ENCODE measurements around the gene RNF182.
"Not testable (repeated sequence)": the region's sequence is repeated elsewhere in the genome, so short reads cannot be mapped to it uniquely, and the experiment has no call there.

RNF182 gene

DNA sequence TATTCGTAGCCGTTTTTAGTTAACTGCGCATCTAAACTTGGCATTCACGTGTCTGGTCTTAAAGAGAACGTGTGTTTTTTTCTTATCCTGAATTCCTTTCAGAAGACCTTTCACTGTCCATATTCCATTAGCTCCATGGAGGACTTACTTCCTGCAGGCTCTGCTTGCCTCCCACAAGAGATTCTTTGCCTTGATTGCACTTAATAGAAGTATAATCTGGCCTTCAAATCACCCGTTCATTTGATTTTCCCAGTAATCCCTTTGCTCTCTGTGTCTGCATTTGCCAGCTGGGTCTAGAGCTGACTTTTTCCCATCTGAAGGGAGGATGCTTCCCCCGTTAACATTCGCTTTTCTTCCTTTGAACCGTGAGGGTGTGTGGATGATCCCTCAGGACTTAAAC, 79.5 kb downstream of the RNF182 start:
- no peak for DNase-seq

DNA sequence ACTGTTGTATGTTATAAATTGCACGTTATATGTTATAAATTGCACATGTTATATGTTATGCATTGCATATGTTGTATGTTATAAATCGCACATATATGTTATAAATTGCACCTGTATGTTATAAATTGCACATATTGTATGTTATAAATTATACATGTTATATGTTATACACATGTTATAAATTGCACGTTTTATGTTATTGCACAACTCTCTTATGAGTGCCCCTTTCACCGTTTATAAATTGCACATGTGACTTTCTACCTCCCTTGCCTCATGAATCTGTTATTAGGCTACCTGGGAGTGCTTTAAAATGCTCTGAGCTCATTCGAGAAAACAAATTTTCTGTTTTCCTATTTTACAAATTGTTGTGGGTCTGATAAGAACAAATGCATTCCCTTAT, 84.1 kb downstream of the RNF182 start:
- no peak for DNase-seq

- DNase-seq, result no peak
These were observed 84.7 kb downstream of the RNF182 start for GRCh38 chr6:14009431-14009830.

- no peak for DNase-seq
These were observed 85.5 kb downstream of the RNF182 start for GRCh38 chr6:14010275-14010674.

- no peak for DNase-seq
These were observed 87.7 kb downstream of the RNF182 start for GRCh38 chr6:14012313-14013030.

- no peak for DNase-seq
These were observed 91.2 kb downstream of the RNF182 start for GRCh38 chr6:14015964-14016363.

DNA sequence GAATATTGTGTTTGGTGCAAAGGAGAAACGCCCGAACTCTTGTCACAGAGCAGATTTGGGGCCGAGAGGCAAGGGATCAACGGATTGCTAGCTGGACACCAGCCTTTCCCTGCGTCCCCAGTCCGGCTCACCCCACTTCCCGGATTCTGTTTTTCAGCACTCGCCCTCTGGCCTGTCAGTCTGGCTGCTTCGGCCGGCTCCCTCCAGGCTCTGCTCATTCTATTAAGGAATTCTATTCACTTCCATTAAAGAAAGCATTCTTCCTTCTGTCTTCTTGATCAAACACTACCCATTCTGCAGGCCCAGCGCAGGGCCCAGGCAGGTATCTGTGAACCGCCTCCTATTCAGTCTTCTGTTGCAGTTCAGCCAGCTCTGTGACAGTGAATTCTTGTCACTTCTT, 91.7 kb downstream of the RNF182 start:
- DNase-seq, result no peak

GRCh38 chr6:14016935-14017625, 92.3 kb downstream of the RNF182 start:
- DNase-seq, result no peak

DNA sequence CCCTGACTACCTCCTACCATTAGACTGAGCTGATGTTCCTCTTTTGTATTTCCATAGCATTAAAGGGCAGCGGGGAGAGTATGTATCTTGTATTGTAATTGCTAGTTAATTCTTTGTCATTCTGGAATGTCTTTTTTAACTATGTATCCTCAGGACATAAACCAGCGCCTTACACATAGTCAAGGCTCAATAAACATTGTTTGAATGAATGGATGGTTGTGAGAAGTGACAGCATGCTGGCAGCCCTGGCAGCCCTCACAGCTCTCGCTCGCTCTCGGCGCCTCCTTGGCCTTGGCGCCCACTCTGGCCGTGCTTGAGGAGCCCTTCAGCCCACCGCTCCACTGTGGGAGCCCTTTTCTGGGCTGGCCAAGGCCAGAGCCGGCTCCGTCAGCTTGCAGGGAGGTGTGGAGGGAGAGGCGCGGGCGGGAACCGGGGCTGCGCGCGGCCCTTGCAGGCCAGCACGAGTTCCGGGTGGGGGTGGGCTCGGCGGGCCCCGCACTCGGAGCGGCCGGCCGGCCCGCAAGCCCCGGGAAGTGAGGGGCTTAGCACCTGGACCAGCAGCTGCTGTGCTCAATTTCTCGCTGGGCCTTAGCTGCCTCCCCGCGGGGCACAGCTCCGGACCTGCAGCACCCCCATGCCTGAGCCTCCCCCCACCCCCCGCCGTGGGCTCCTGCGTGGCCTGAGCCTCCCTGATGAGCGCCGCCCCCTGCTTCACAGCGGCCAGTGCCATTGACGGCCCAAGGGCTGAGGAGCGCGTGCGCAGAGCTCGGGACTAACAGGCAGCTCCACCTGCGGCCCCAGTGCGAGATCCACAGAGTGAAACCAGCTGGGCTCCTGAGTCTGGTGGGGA, 93.1 kb downstream of the RNF182 start:
- no peak for DNase-seq

DNA sequence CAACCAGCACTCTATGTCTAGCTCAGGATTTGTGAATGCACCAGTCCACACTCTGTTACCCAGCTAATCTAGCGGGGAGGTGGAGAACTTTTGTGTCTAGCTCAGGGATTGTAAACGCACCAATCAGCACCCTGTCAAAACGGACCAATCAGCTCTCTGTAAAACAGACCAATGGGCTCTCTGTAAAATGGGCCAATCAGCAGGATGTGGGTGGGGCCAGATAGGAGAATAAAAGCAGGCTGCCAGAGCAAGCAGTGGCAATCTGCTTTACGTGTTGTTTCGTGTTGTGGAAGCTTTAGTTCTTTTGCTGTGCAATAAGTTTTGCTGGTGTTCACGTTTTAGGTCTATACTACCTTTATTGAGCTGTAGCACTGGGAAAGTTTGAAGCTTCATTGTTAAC, 93.8 kb downstream of the RNF182 start:
- not testable (repeated sequence) for DNase-seq

DNA sequence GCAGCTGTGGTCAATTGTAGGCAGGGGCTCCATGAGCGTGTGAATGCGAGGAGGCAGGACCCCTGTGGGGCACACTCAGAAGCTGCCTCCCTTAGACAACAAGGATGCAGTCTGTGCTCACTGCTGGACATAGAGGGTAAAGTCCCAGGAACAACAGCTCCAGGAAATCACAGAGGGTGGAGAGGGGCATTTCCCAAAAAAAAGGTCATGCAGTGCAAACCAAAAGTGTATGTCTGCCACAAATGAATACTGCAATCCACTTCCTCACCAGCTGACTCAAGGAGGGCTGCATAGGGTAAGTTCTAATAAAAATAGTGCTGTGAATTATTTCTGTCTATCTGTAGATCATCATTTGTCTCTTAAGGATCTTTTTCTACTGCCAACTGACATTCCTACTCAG, 95.8 kb downstream of the RNF182 start:
- no peak for DNase-seq

GRCh38 chr6:14021449-14021848, 96.7 kb downstream of the RNF182 start:
- no peak for DNase-seq

DNA sequence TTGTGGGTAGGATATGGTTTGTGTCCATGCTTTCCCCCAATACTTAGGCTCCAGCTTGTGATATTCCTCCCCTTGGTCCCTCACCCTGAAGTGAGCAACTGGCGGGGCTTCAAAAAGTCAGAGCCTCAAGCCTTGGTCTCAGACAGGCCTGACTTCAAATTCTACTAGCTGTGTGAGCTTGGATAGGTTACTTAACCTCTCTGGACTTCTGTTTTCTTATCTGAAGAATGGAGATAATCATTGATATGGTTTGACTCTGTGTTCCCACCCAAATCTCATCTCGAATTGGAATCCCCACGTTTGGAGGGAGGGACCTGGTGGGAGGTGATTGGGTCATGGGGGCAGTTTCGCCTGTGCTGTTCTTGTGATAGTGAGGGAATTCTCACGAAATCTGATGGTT, 97.9 kb downstream of the RNF182 start:
- no peak for DNase-seq

- no peak for DNase-seq
These were observed 99.1 kb downstream of the RNF182 start for GRCh38 chr6:14023855-14024254.

- no peak for DNase-seq
These were observed 100.4 kb downstream of the RNF182 start for GRCh38 chr6:14025160-14025559.

- DNase-seq, result peak; percentile 83
These were observed 102.2 kb downstream of the RNF182 start for GRCh38 chr6:14026831-14027539.

DNA sequence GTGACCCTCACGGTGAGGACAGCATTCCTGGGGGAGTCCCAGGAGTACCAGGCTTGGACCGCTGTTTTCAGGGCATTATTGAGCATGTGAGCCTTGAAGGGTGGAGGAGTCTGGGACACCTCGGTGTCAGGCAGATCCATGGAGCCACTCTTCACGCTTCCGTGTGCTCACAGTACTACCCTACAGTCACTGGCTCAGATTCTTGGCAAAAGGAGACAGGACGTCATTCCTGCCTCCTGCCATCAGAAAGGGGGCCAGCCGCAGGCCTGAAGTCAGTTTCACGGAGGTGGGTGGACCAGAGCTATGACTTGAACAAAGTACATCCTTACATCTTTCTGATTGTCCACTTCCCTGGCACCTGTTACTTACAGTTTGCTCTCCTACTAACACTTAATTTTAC, 103.9 kb downstream of the RNF182 start:
- no peak for DNase-seq

DNA sequence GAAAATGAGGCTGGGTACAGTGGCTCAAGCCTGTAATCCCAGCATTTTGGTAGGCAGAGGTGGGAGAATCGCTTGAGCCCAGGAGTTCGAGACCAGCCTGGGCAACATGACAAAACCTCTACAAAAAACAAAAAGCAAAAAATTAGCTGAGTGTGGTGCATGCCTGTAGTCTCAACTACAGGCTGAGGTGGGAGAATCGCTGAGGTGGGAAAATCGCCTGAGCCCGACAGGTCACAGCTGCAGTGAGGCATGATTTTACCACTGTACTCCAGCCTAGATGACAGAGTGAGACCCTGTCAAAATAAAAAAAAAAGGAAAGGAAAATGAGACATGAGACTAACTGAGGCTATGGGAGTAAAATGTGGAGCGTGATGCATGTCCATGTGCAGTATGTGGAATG, 104.9 kb downstream of the RNF182 start:
- DNase-seq, result no peak

All from DMS 273 treated with DMSO at 0.1 percent for 48 hours (cell line).